A549 (cell line): Measurements from ENCODE around the gene PRMT9. TPM values are rescaled to one million over a fixed set of nuclear protein-coding genes. Genes with fewer than 3 reads are reported as not detected.
A peak's percentile ranks its signal among the peaks of the same experiment; 100 is the strongest.

ENCODE experiments used
- ATAC-seq, 2 experiments: fragments of 200-7000 bp in 1 of 2; fragments of >200 bp in 1 of 2; cut with Nextera tagmentation in 1 of 2; cut with Tn5 transposase in 1 of 2; 3 replicates each; pipeline versions ENCODE4 v1.8.0 to v1.9.1; 2018 to 2020; ENCODE audit warnings: mild to moderate bottlenecking in 1 of 2, moderate library complexity in 1 of 2
- CTCF ChIA-PET: fragments of 300-600 bp; sonication (Branson Sonifier 250); formaldehyde crosslinking; extraction: SDS; loops from one replicate; lab custom pipeline; 2021; ENCODE audit warnings: antibody characterized with exemption, inconsistent platforms; lab: Yijun Ruan, JAX
- POLR2A ChIA-PET: fragments of 350-600 bp; formaldehyde crosslinking; extraction: SDS; loops from one replicate; lab custom pipeline; 2021; ENCODE audit warnings: antibody characterized with exemption, inconsistent platforms; lab: Yijun Ruan, JAX
- DNase-seq, 2 experiments: peaks; one replicate each; pipeline versions ENCODE4 v3.0.0 to v3.0.0-alpha.2; 2011 to 2016; ENCODE audit warnings: low read depth in 1 of 2, low spot score in 1 of 2
- FAIRE-seq: peaks from 2 replicates; lab custom pipeline; 2011; peaks lifted over from hg19 to GRCh38; lab: Jason Lieb, UNC
- H3K27ac ChIP-seq, 2 experiments: fragments of >200 bp; sonication (Bioruptor Twin); formaldehyde crosslinking; 3 replicates each; pipeline ENCODE4 v1.5.1; 2016 to 2017
- H3K4me1 ChIP-seq: fragments of >200 bp; sonication (Bioruptor Twin); formaldehyde crosslinking; 3 replicates; pipeline ENCODE4 v1.6.1; 2016
- H3K4me2 ChIP-seq: fragments of >200 bp; sonication (Bioruptor Twin); formaldehyde crosslinking; 3 replicates; pipeline ENCODE4 v1.6.1; 2016
- H3K4me3 ChIP-seq: fragments of >200 bp; sonication (Bioruptor Twin); formaldehyde crosslinking; 3 replicates; pipeline ENCODE4 v1.5.1; 2016
- H3K9me3 ChIP-seq: fragments of >200 bp; sonication (Bioruptor Twin); formaldehyde crosslinking; 3 replicates; pipeline ENCODE4 v1.6.1; 2016
- ATOH8 ChIP-seq: fragments of 250-450 bp; sonication (Bioruptor Pico); IDR thresholded peaks from 2 replicates; pipeline ENCODE4 v1.5.0; 2020; ENCODE audit warnings: low read depth, mild to moderate bottlenecking, moderate library complexity
- BHLHE40 ChIP-seq: IDR thresholded peaks from 2 replicates; pipeline ENCODE4 v1.6.1; 2012; ENCODE audit warnings: low read depth, low read length, inconsistent platforms
- CEBPB ChIP-seq, 2 experiments: fragments of >200 bp in 1 of 2; sonication (Bioruptor Twin) in 1 of 2; formaldehyde crosslinking in 1 of 2; IDR thresholded peaks; 2 replicates each; pipeline ENCODE4 v1.6.1; 2012 to 2016
- ELK1 ChIP-seq: fragments of 150-350 bp; IDR thresholded peaks from 2 replicates; pipeline ENCODE4 v1.6.1; 2014; ENCODE audit warnings: low read depth, mild to moderate bottlenecking, low read length
- FOSB ChIP-seq: fragments of 250-450 bp; sonication (Bioruptor Pico); IDR thresholded peaks from 2 replicates; pipeline ENCODE4 v1.5.0; 2020; ENCODE audit warnings: mild to moderate bottlenecking, moderate library complexity
- FOSL2 ChIP-seq, 2 experiments: fragments of 450-650 bp in 1 of 2; fragments of >200 bp in 1 of 2; sonication (Bioruptor Twin) in 1 of 2; formaldehyde crosslinking; IDR thresholded peaks; 2 replicates each; pipeline versions ENCODE4 v1.5.0 to v1.6.1; 2016 to 2020; ENCODE audit warnings: mild to moderate bottlenecking in 1 of 2, moderate library complexity in 1 of 2
- HES2 ChIP-seq: fragments of >200 bp; sonication (Bioruptor Twin); formaldehyde crosslinking; IDR thresholded peaks from 2 replicates; pipeline ENCODE4 v1.6.1; 2016
- JUNB ChIP-seq: fragments of >200 bp; sonication (Bioruptor Twin); formaldehyde crosslinking; IDR thresholded peaks from 2 replicates; pipeline ENCODE4 v1.6.1; 2016
- MAFK ChIP-seq: fragments of 450-650 bp; IDR thresholded peaks from 2 replicates; pipeline ENCODE4 v1.6.1; 2014; ENCODE audit not compliant: partially characterized antibody
- MAX ChIP-seq: IDR thresholded peaks from 2 replicates; pipeline ENCODE4 v1.6.1; 2012
- MYC ChIP-seq: IDR thresholded peaks from 2 replicates; pipeline ENCODE4 v1.6.1; 2012; ENCODE audit warnings: mild to moderate bottlenecking, inconsistent platforms, low read length, improper control_type of control experiment, borderline replicate concordance
- NFE2L2 ChIP-seq: fragments of 150-350 bp; conservative IDR thresholded peaks from 2 replicates; pipeline ENCODE4 v1.6.1; 2014; ENCODE audit warnings: low read length
- NR3C1 ChIP-seq: fragments of >200 bp; sonication (Bioruptor Twin); formaldehyde crosslinking; IDR thresholded peaks from 3 replicates; pipeline ENCODE4 v1.6.1; 2017
- RAD21 ChIP-seq, 2 experiments: fragments of >200 bp in 1 of 2; sonication (Bioruptor Twin) in 1 of 2; formaldehyde crosslinking in 1 of 2; IDR thresholded peaks in 1 of 2; conservative IDR thresholded peaks in 1 of 2; 2 replicates in 1 of 2; 3 replicates in 1 of 2; pipeline ENCODE4 v1.6.1; 2012 to 2018; ENCODE audit warnings: inconsistent platforms in 1 of 2
- RCOR1 ChIP-seq: fragments of 150-350 bp; IDR thresholded peaks from 2 replicates; pipeline ENCODE4 v1.6.1; 2014; ENCODE audit warnings: antibody characterized with exemption, low read length, low read depth
- SREBF2 ChIP-seq: fragments of 450-650 bp; IDR thresholded peaks from 2 replicates; pipeline ENCODE4 v1.6.1; 2014; ENCODE audit warnings: mild to moderate bottlenecking, moderate library complexity
- TFCP2L1 ChIP-seq: fragments of 250-450 bp; sonication (Bioruptor Pico); IDR thresholded peaks from 2 replicates; pipeline ENCODE4 v1.5.0; 2021; ENCODE audit warnings: mild to moderate bottlenecking
- TP53 ChIP-seq: fragments of 250-450 bp; sonication (Bioruptor Pico); IDR thresholded peaks from 2 replicates; pipeline ENCODE4 v1.5.0; 2021; ENCODE audit warnings: mild to moderate bottlenecking, moderate library complexity
- USF2 ChIP-seq: fragments of 450-650 bp; IDR thresholded peaks from 2 replicates; pipeline ENCODE4 v1.6.1; 2014; ENCODE audit warnings: antibody characterized with exemption
- ZC3H11A ChIP-seq: fragments of 450-650 bp; IDR thresholded peaks from 2 replicates; pipeline ENCODE4 v1.6.1; 2014; ENCODE audit warnings: antibody characterized with exemption, mild to moderate bottlenecking
- ZNF302 ChIP-seq: fragments of 250-450 bp; sonication (Bioruptor Pico); IDR thresholded peaks from 2 replicates; pipeline ENCODE4 v1.9.0; 2021; ENCODE audit warnings: inconsistent platforms, mild to moderate bottlenecking, moderate library complexity
- ZSCAN20 ChIP-seq: fragments of 250-450 bp; sonication (Bioruptor Pico); IDR thresholded peaks from 2 replicates; pipeline ENCODE4 v1.8.0; 2022; ENCODE audit warnings: mild to moderate bottlenecking, moderate library complexity
- WGBS: methylation state at CpG from one replicate; pipeline ENCODE4 v1.1.6; 2017; ENCODE audit errors: missing lambda C conversion rate; 5-methylcytosine and 5-hydroxymethylcytosine counted together
- polyA plus RNA-seq, 4 experiments: library from polyadenylated mRNA; depleted of rRNA in 3 of 4; stranded (reverse); fragments of >200 nt; fragmentation: RNase III in 1 of 4; extraction: RNeasy Plus Mini Kit Qiagen cat#74134 plus additional on column Dnase treatment in 1 of 4; gene quantifications; 2 replicates in 3 of 4; 3 replicates in 1 of 4; pipeline ENCODE4 v1.2.3, GENCODE V29; 2011 to 2017

Gene PRMT9
- polyA plus RNA-seq, 2 of the 4 experiments (the other 2 are of a cell fraction): 2.8 to 6.3 TPM

GRCh38 chr4:147691820-147692219 is 7.9 kb upstream of the PRMT9 start:
- FAIRE-seq: no peak
- no peak for TF ChIP-seq FOSL2 (IDR thresholded peaks at IDR 0.05)
- no peak for TF ChIP-seq FOSL2 (CRISPR knock-in tag; IDR thresholded peaks at IDR 0.05)
- no peak for TF ChIP-seq MAX
- no peak for TF ChIP-seq BHLHE40
- no peak for TF ChIP-seq ZSCAN20 (CRISPR knock-in tag)
- TF ChIP-seq ZC3H11A: no peak
- TF ChIP-seq MAFK: peak; percentile 77
- CTCF ChIA-PET: interaction anchor here (3.6 kb wide), 1 partner anchor 175 kb away, joined by 37 read pairs; no protein-coding TSS in a partner anchor

GRCh38 chr4:147689067-147689466 is 5.1 kb upstream of the PRMT9 start:
- no peak for TF ChIP-seq TFCP2L1 (CRISPR knock-in tag)
- TF ChIP-seq ATOH8 (CRISPR knock-in tag): no peak
- TF ChIP-seq CEBPB (IDR thresholded peaks at IDR 0.05): no peak
- TF ChIP-seq NR3C1: no peak
- no peak for TF ChIP-seq MAX
- TF ChIP-seq FOSB (CRISPR knock-in tag): no peak
- TF ChIP-seq RAD21 (conservative IDR thresholded peaks at IDR 0.05 in 1 of 2, IDR thresholded peaks at IDR 0.05 in 1 of 2): no peak
- TF ChIP-seq RCOR1: no peak
- no peak for TF ChIP-seq ZNF302
- TF ChIP-seq TP53 (CRISPR knock-in tag): no peak
- TF ChIP-seq ELK1: no peak
- no peak for TF ChIP-seq SREBF2
- no peak for TF ChIP-seq MYC
- TF ChIP-seq JUNB: no peak
- no peak for TF ChIP-seq USF2

More at GRCh38 chr4:147691820-147692219, 7.9 kb upstream of the PRMT9 start:
- WGBS: 91% methylated on average over 2 of the region's 2 CpGs
- Histone ChIP-seq H3K4me2 (no peak overlapping the region), H3K4me3 (no peak overlapping the region), H3K4me1 (peaks cover 13% of the 10 kb centered on the region), H3K27ac (no peak overlapping the region), H3K9me3 (no peaks in the 10 kb centered on the region)
- no peak for DNase-seq
- no peak for ATAC-seq
- POLR2A ChIA-PET: no interaction called here

GRCh38 chr4:147683188-147683591 is 773 bp downstream of the PRMT9 start:
- no peaks in the 10 kb centered on the region for H3K9me3 ChIP-seq
- TF ChIP-seq NFE2L2 (no peak), HES2 (no peak), MAFK (no peak)
- TF ChIP-seq, all 56 proteins: peak for 0
- ChIA-PET POLR2A (interaction anchor here (1.4 to 1.8 kb wide), 4 partner anchors 19 to 184 kb away, joined by 4 to 10 read pairs (median 8); partner anchors contain the start of genes ARHGAP10 and TMEM184C), CTCF (interaction anchor here (0.8 to 2.8 kb wide), 2 partner anchors 20 to 183 kb away, joined by 3 to 13 read pairs; no protein-coding TSS in a partner anchor)
- no peak for DNase-seq
- Histone ChIP-seq H3K27ac (peak overlapping the region; percentile 84 to 90), H3K4me1 (0 out of 3 replicates have a peak, but pooled peaks cover 3% of the 10 kb centered on the region), H3K4me3 (peak overlapping the region; percentile 67), H3K4me2 (peak overlapping the region; percentile 78)
- ATAC-seq: peak; percentile 38 to 41; a peak in 3 of 6 replicates
- WGBS: 6% methylated on average over 10 of the region's 10 CpGs
- no peak for FAIRE-seq

More at GRCh38 chr4:147689067-147689466, 5.1 kb upstream of the PRMT9 start:
- Histone ChIP-seq H3K9me3 (no peaks in the 10 kb centered on the region), H3K4me2 (no peak overlapping the region), H3K27ac (no peak overlapping the region), H3K4me1 (peaks cover 17% of the 10 kb centered on the region), H3K4me3 (no peak overlapping the region)
- no peak for DNase-seq
- no peak for FAIRE-seq
- ATAC-seq: no peak
- 64% methylated on average over 4 of the region's 4 CpGs for WGBS
- ChIA-PET CTCF (interaction anchor here (1.8 kb wide), 1 partner anchor 178 kb away, joined by 10 read pairs; no protein-coding TSS in a partner anchor), POLR2A (no interaction called here)
